K562 (cell line): ENCODE data around the gene SLC6A7. TPM values are rescaled to one million over a fixed set of nuclear protein-coding genes. Genes with fewer than 3 reads are reported as not detected.

Experiments used
- ATAC-seq: fragments of 200-7000 bp; cut with Tn5 transposase; 3 replicates; pipeline ENCODE4 v1.9.1; 2020; ENCODE audit warnings: moderate library complexity
- BruUV-seq: library from RNA; stranded (reverse); fragments of 400-500 nt; replicated peaks from 2 replicates; lab custom pipeline; 2021; lab: Mats Ljungman, UMichigan
- CTCF ChIA-PET: fragments of 300-600 bp; formaldehyde crosslinking; extraction: SDS; loops from one replicate; lab custom pipeline; 2021; ENCODE audit warnings: low intra/inter-chr PET ratio; lab: Yijun Ruan, JAX
- POLR2A ChIA-PET: fragments of 300-600, 350-650 bp; sonication (Branson Sonifier 250); formaldehyde crosslinking; extraction: SDS; loops from one replicate; lab custom pipeline; 2021; ENCODE audit warnings: antibody characterized with exemption, inconsistent platforms; lab: Yijun Ruan, JAX
- DNase-seq, 4 experiments: peaks; one replicate each; pipeline versions ENCODE4 v3.0.0 to v3.0.0-alpha.2; 2011 to 2018; ENCODE audit warnings: low spot score in 3 of 4, mixed read lengths in 3 of 4; ENCODE audit errors: extremely low read depth in 1 of 4
- FAIRE-seq: peaks from 2 replicates; lab custom pipeline; 2011; peaks lifted over from hg19 to GRCh38; lab: Jason Lieb, UNC
- H2AFZ ChIP-seq: 2 replicates; pipeline ENCODE4 v1.6.0; 2011; ENCODE audit warnings: low read depth, low read length, control low read depth, inconsistent platforms
- H3K27ac ChIP-seq: fragments of 200-600 bp; 3 replicates; pipeline ENCODE4 v1.8.0; 2011; ENCODE audit warnings: low read depth, mild to moderate bottlenecking, control low read depth, inconsistent platforms, low read length, moderate library complexity, mixed read lengths; ENCODE audit errors: extremely low read depth
- H3K27me3 ChIP-seq, 2 experiments: fragments of 300-600 bp in 1 of 2; 2 replicates in 1 of 2; 3 replicates in 1 of 2; pipeline versions ENCODE4 v1.6.0 to v1.8.0; 2011; ENCODE audit warnings: inconsistent platforms in 2 of 2, low read length in 2 of 2, mild to moderate bottlenecking in 1 of 2, mixed read lengths in 1 of 2, moderate library complexity in 1 of 2; ENCODE audit not compliant: control insufficient read depth in 2 of 2, insufficient read depth in 2 of 2
- H3K36me3 ChIP-seq: fragments of 300-600 bp; 3 replicates; pipeline ENCODE4 v1.8.0; 2011; ENCODE audit warnings: mild to moderate bottlenecking, low read length, inconsistent platforms; ENCODE audit not compliant: control insufficient read depth, insufficient read depth
- H3K4me1 ChIP-seq, 2 experiments: fragments of 200-600 bp in 1 of 2; replicated peaks in 1 of 2; 2 replicates in 1 of 2; 3 replicates in 1 of 2; pipeline versions ENCODE4 v1.5.1 to v1.8.0; 2011; ENCODE audit warnings: inconsistent platforms in 2 of 2, low read length in 2 of 2, mild to moderate bottlenecking in 1 of 2, mixed read lengths in 1 of 2, moderate library complexity in 1 of 2; ENCODE audit not compliant: control insufficient read depth in 2 of 2, insufficient read depth in 2 of 2
- H3K4me2 ChIP-seq: 2 replicates; pipeline ENCODE4 v1.6.1; 2011; ENCODE audit warnings: low read length, control low read depth, inconsistent platforms, mixed read lengths; ENCODE audit not compliant: insufficient read depth
- H3K4me3 ChIP-seq: fragments of 200-600 bp; sonication (generic), shearing (Covaris generic); 2 replicates; pipeline ENCODE4 v1.5.1; 2016; ENCODE audit warnings: control low read depth, inconsistent platforms
- H3K79me2 ChIP-seq: fragments of 200-600 bp; 3 replicates; pipeline ENCODE4 v1.8.0; 2011; ENCODE audit warnings: low read length, inconsistent platforms; ENCODE audit not compliant: control insufficient read depth, insufficient read depth
- H3K9ac ChIP-seq, 2 experiments: 2 replicates each; pipeline versions ENCODE4 v1.6.0 to v1.6.1; 2011; ENCODE audit warnings: low read depth in 2 of 2, low read length in 2 of 2, control low read depth in 1 of 2, inconsistent platforms in 1 of 2, mild to moderate bottlenecking in 1 of 2, mixed read lengths in 1 of 2; ENCODE audit not compliant: insufficient read depth in 1 of 2
- H3K9me1 ChIP-seq: one replicate; pipeline ENCODE4 v1.6.0; 2011; ENCODE audit warnings: inconsistent platforms, mild to moderate bottlenecking, low read length, moderate library complexity; ENCODE audit not compliant: control insufficient read depth, insufficient read depth
- H3K9me3 ChIP-seq: replicated peaks from 2 replicates; pipeline ENCODE4 v1.5.1; 2011; ENCODE audit warnings: low read depth, low read length, inconsistent platforms; ENCODE audit not compliant: control insufficient read depth, insufficient read depth
- H4K20me1 ChIP-seq: replicated peaks from 2 replicates; pipeline ENCODE4 v1.6.1; 2011; ENCODE audit warnings: low read length, inconsistent platforms, mixed read lengths; ENCODE audit not compliant: control insufficient read depth, insufficient read depth
- CBFA2T3 ChIP-seq: fragments of 450-650 bp; IDR thresholded peaks from 2 replicates; pipeline ENCODE4 v1.6.1; 2017
- CCNT2 ChIP-seq: IDR thresholded peaks from 2 replicates; pipeline ENCODE4 v1.6.1; 2011; ENCODE audit warnings: borderline replicate concordance, low read depth, mild to moderate bottlenecking, moderate library complexity, mixed read lengths, low read length; ENCODE audit not compliant: insufficient read length; ENCODE audit errors: extremely low read depth
- EP400 ChIP-seq: fragments of 450-650 bp; IDR thresholded peaks from 2 replicates; pipeline ENCODE4 v1.6.1; 2017; ENCODE audit warnings: antibody characterized with exemption, mild to moderate bottlenecking, moderate library complexity
- HDAC8 ChIP-seq: fragments of 450-650 bp; IDR thresholded peaks from 2 replicates; pipeline ENCODE4 v1.6.1; 2016; ENCODE audit warnings: mild to moderate bottlenecking, missing genetic modification characterization, moderate library complexity, missing compliant biosample characterization
- KAT2B ChIP-seq: IDR thresholded peaks from one replicate; pipeline ENCODE4 v1.6.1; 2012; ENCODE audit warnings: low read depth, mild to moderate bottlenecking, control low read depth, inconsistent platforms, low read length, moderate library complexity
- KLF16 ChIP-seq: IDR thresholded peaks from 2 replicates; pipeline ENCODE4 v1.6.1; 2016; ENCODE audit warnings: antibody characterized with exemption
- MCM2 ChIP-seq: fragments of 450-650 bp; IDR thresholded peaks from 2 replicates; pipeline ENCODE4 v1.6.1; 2017; ENCODE audit warnings: low read depth, mild to moderate bottlenecking
- SOX6 ChIP-seq: fragments of 450-650 bp; IDR thresholded peaks from 2 replicates; pipeline ENCODE4 v1.6.1; 2014; ENCODE audit warnings: mild to moderate bottlenecking
- TAF1 ChIP-seq: IDR thresholded peaks from 2 replicates; pipeline ENCODE4 v1.6.1; 2011; ENCODE audit warnings: mild to moderate bottlenecking, low read length, moderate library complexity; ENCODE audit not compliant: insufficient read depth, control insufficient read depth, severe bottlenecking; ENCODE audit errors: extremely low read depth
- TAF15 ChIP-seq: fragments of 200-400 bp; formaldehyde crosslinking; IDR thresholded peaks from 2 replicates; pipeline ENCODE4 v1.6.1; 2017; ENCODE audit warnings: mild to moderate bottlenecking, low read depth, low read length, moderate library complexity
- TBL1XR1 ChIP-seq, 2 experiments: IDR thresholded peaks; 2 replicates each; pipeline ENCODE4 v1.6.1; 2012; ENCODE audit warnings: improper control_type of control experiment in 2 of 2, low read length in 2 of 2, mild to moderate bottlenecking in 1 of 2
- TBP ChIP-seq: optimal IDR thresholded peaks from 2 replicates; pipeline ENCODE3; 2011; ENCODE audit warnings: low read depth, low read length, improper control_type of control experiment
- U2AF1 ChIP-seq: fragments of 200-400 bp; formaldehyde crosslinking; optimal IDR thresholded peaks from 2 replicates; pipeline ENCODE3; 2017; ENCODE audit warnings: mild to moderate bottlenecking, low read depth, low read length, moderate library complexity
- ZKSCAN1 ChIP-seq: fragments of 150-350 bp; IDR thresholded peaks from 2 replicates; pipeline ENCODE4 v1.6.1; 2016; ENCODE audit warnings: low read depth, low read length
- WGBS: fragments of 100-300 bp; shearing (Covaris generic); methylation state at CpG from one replicate; pipeline ENCODE4 v1.1.6; 2016; ENCODE audit warnings: low coverage, mixed read lengths; ENCODE audit not compliant: insufficient coverage; ENCODE audit errors: missing lambda C conversion rate; 5-methylcytosine and 5-hydroxymethylcytosine counted together
- in situ Hi-C: fragments of 300-500 bp; cut with MboI; formaldehyde crosslinking; loops from 4 replicates; pipeline ENCODE4 v1.15.0; 2018; ENCODE audit warnings: inconsistent platforms, mixed read lengths
- intact Hi-C: fragments of 100-400 bp; cut with micrococcal nuclease; formaldehyde crosslinking; loops from 2 replicates; pipeline ENCODE4 v1.14.2; 2022
- polyA plus RNA-seq, 8 experiments: library from polyadenylated mRNA; depleted of rRNA in 4 of 8; stranded (reverse) in 5 of 8; unstranded in 3 of 8; fragments of >200 nt; fragmentation: Nextera tagmentation in 2 of 8; fragmentation: Illumina TruSeq in 1 of 8; extraction: Ambion mirVana in 2 of 8; extraction: Trizol in 1 of 8; gene quantifications; 2 replicates each; pipeline versions ENCODE4 v1.2.1 to v1.2.3, GENCODE V29; 2011 to 2014; ENCODE audit warnings: inconsistent platforms in 1 of 8, missing spikeins in 1 of 8
- total RNA-seq, 7 experiments: library from RNA; depleted of rRNA in 6 of 7; stranded (reverse); fragments of >200 nt in 6 of 7; fragmentation: Illumina TruSeq in 2 of 7; extraction: Trizol in 2 of 7; gene quantifications; 2 replicates each; pipeline versions ENCODE4 v1.2.1 to v1.2.3, GENCODE V29; 2011 to 2021; ENCODE audit warnings: low replicate concordance in 1 of 7
- TF ChIP-seq, protein P1 (sequence below): IDR thresholded peaks from 2 replicates; pipeline ENCODE4 v1.6.1; 2011; ENCODE audit not compliant: insufficient read length; ENCODE audit errors: extremely low read depth

The SLC6A7 gene
- total and polyA plus RNA-seq, 9 of the 15 experiments (the other 6 are each of a cell fraction or from before 2014, with no cell fraction given): not detected

DNA sequence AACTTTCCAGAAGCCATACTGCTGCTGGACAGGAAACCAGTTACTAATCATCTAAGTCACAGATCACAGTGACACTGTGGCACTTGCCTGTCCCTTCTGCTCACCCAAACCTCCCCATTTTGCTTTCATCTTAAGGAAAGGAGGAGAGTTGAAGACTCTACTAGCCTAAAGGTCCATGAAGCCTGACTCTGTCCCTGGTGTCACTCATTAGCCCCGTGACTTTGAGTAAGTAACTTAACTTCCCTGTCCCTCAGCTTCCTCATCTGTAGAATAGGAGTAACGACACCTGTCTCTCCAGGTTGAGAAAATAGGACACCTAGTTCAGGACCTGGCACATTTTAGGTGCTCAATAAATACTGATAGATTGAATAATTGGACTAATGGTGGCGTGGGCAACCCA lies 536 bp upstream of the SLC6A7 start:
- peaks cover 0 to 7% of the 10 kb centered on the region in 2 experiments; a peak in 1 of 5 replicates for H3K4me1 ChIP-seq
- H4K20me1 ChIP-seq: 0 out of 2 replicates have a peak, but pooled peaks cover 7% of the 10 kb centered on the region
- in situ Hi-C loops (no loop called here), intact Hi-C loops (no loop called here)
- ChIA-PET CTCF (no interaction called here), POLR2A (interaction anchor here (1.0 to 1.4 kb wide), 3 partner anchors 9 to 122 kb away, joined by 3 to 6 read pairs (median 3); no protein-coding TSS in a partner anchor)
- H3K27ac ChIP-seq: no peak overlapping the region
- H3K27me3 ChIP-seq: peaks cover 40 to 83% of the 10 kb centered on the region in 2 experiments; a peak in 4 of 5 replicates
- H3K36me3 ChIP-seq: no peaks in the 10 kb centered on the region
- no peak overlapping the region for H3K4me3 ChIP-seq
- no peaks in the 10 kb centered on the region for H3K9me1 ChIP-seq
- H3K4me2 ChIP-seq: no peak overlapping the region
- no TSS peak for BruUV-seq
- DNase-seq (no peak), ATAC-seq (no peak), FAIRE-seq (no peak)
- H2AFZ ChIP-seq: no peak overlapping the region
- H3K79me2 ChIP-seq: no peaks in the 10 kb centered on the region
- no peak overlapping the region for H3K9ac ChIP-seq
- no peaks in the 10 kb centered on the region for H3K9me3 ChIP-seq
- 0% methylated on average over 3 of the region's 3 CpGs for WGBS
- no peak for TF ChIP-seq HDAC8
- TF ChIP-seq ZKSCAN1: 0 out of 2 replicates have a peak, but pooled peaks have one; percentile 40

DNA sequence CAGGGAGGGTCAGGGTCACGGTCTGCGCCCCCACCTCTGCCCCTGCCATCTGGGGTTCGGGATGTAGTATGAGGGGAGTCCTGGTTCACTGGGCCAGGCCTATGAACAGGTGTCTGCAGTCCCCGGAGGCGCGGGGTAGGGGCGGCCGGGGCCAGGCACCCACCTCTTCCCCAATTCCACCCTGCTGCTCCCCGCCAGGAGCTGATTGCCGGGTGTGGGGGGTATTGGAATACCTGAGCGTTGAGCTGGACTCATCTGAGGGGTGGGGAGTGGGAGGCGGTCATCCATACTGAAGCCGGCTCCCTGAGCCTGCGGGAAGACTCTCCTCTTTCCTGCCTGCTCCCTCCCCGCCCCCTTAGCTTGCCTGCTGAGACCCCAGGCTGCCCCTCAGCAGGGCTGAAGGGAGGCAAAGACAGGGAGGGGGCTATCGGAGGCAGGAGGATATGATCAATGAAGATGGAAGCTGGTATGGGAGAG lies 679 bp downstream of the SLC6A7 start:
- Histone ChIP-seq H3K4me2 (no peak overlapping the region), H3K27me3 (peaks cover 42 to 90% of the 10 kb centered on the region in 2 experiments), H3K79me2 (no peaks in the 10 kb centered on the region), H3K4me3 (no peak overlapping the region), H3K4me1 (peaks cover 0 to 7% of the 10 kb centered on the region in 2 experiments; a peak in 1 of 5 replicates), H4K20me1 (0 out of 2 replicates have a peak, but pooled peaks cover 7% of the 10 kb centered on the region), H3K9me3 (no peaks in the 10 kb centered on the region), H3K36me3 (no peaks in the 10 kb centered on the region), H2AFZ (no peak overlapping the region), H3K27ac (no peak overlapping the region), H3K9ac (no peak overlapping the region), H3K9me1 (no peaks in the 10 kb centered on the region)
- in situ Hi-C loops: no loop called here
- WGBS: under 1% methylated on average over 15 of the region's 16 CpGs
- intact Hi-C loops: no loop called here
- DNase-seq: no peak
- TF ChIP-seq SOX6 (no peak), EP400 (no peak), KLF16 (no peak), TBL1XR1 (IDR thresholded peaks at IDR 0.05; ENCODE audit: low read length in 2 of 2) (no peak), CBFA2T3 (no peak), MCM2 (no peak), TBP (no peak), TAF1 (no peak), KAT2B (no peak), U2AF1 (no peak), CCNT2 (no peak), TAF15 (no peak)
- TF ChIP-seq, protein P1, sequence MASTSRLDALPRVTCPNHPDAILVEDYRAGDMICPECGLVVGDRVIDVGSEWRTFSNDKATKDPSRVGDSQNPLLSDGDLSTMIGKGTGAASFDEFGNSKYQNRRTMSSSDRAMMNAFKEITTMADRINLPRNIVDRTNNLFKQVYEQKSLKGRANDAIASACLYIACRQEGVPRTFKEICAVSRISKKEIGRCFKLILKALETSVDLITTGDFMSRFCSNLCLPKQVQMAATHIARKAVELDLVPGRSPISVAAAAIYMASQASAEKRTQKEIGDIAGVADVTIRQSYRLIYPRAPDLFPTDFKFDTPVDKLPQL: no peak
- no peak for ATAC-seq
- FAIRE-seq: no peak
- CTCF ChIA-PET: no interaction called here
- POLR2A ChIA-PET: interaction anchor here (1.4 kb wide), 1 partner anchor 22 kb away, joined by 3 read pairs; no protein-coding TSS in a partner anchor
- BruUV-seq: no TSS peak
